GM18951 (cell line): ENCODE measurements around the gene TFAP2A.

ENCODE experiments used
- POLR2A ChIP-seq: IDR thresholded peaks from 4 replicates; pipeline ENCODE4 v1.6.1; 2011; ENCODE audit warnings: mild to moderate bottlenecking; ENCODE audit not compliant: insufficient read length, insufficient read depth; ENCODE audit errors: extremely low read depth
- in situ Hi-C: fragments of 300-500 bp; cut with MboI; formaldehyde crosslinking; loops from one replicate; pipeline ENCODE4 v1.12.0; 2022; ENCODE audit warnings: low sequenced_read_pairs, mixed read lengths, inconsistent platforms; ENCODE audit not compliant: unreplicated experiment

The TFAP2A gene

GRCh38 chr6:10415617-10416480, 975 bp upstream of the TFAP2A start:
- TF ChIP-seq POLR2A: no peak
- in situ Hi-C loops: no loop called here

- in situ Hi-C loops: no loop called here
- TF ChIP-seq POLR2A: no peak
These were observed 780 bp downstream of the TFAP2A start for GRCh38 chr6:10413850-10414738.

GRCh38 chr6:10413262-10413849, 1.5 kb downstream of the TFAP2A start:
- TF ChIP-seq POLR2A: no peak
- in situ Hi-C loops: no loop called here

- in situ Hi-C loops: no loop called here
- TF ChIP-seq POLR2A: no peak
These were observed 2.2 kb downstream of the TFAP2A start for GRCh38 chr6:10412461-10413261.

GRCh38 chr6:10411971-10412460, 2.9 kb downstream of the TFAP2A start:
- peak; percentile 43 for TF ChIP-seq POLR2A
- in situ Hi-C loops: no loop called here

- no peak for TF ChIP-seq POLR2A
- in situ Hi-C loops: no loop called here
These were observed 3.5 kb downstream of the TFAP2A start for GRCh38 chr6:10411131-10411970.

GRCh38 chr6:10410207-10411050, 4.4 kb downstream of the TFAP2A start:
- TF ChIP-seq POLR2A: no peak
- in situ Hi-C loops: no loop called here

GRCh38 chr6:10409731-10410206, 5.1 kb downstream of the TFAP2A start:
- TF ChIP-seq POLR2A: no peak
- in situ Hi-C loops: no loop called here

- in situ Hi-C loops: no loop called here
- TF ChIP-seq POLR2A: no peak
These were observed 5.6 kb downstream of the TFAP2A start for GRCh38 chr6:10409233-10409721.

- no peak for TF ChIP-seq POLR2A
- in situ Hi-C loops: no loop called here
These were observed 6.4 kb downstream of the TFAP2A start for GRCh38 chr6:10408457-10408856.

GRCh38 chr6:10407674-10408054, 7.2 kb downstream of the TFAP2A start:
- no peak for TF ChIP-seq POLR2A
- in situ Hi-C loops: no loop called here
